ENCODE measurements around the gene EFHD2.
"Not testable (repeated sequence)": the region's sequence is repeated elsewhere in the genome, so short reads cannot be mapped to it uniquely, and the experiment has no call there.

Gene EFHD2

DNA sequence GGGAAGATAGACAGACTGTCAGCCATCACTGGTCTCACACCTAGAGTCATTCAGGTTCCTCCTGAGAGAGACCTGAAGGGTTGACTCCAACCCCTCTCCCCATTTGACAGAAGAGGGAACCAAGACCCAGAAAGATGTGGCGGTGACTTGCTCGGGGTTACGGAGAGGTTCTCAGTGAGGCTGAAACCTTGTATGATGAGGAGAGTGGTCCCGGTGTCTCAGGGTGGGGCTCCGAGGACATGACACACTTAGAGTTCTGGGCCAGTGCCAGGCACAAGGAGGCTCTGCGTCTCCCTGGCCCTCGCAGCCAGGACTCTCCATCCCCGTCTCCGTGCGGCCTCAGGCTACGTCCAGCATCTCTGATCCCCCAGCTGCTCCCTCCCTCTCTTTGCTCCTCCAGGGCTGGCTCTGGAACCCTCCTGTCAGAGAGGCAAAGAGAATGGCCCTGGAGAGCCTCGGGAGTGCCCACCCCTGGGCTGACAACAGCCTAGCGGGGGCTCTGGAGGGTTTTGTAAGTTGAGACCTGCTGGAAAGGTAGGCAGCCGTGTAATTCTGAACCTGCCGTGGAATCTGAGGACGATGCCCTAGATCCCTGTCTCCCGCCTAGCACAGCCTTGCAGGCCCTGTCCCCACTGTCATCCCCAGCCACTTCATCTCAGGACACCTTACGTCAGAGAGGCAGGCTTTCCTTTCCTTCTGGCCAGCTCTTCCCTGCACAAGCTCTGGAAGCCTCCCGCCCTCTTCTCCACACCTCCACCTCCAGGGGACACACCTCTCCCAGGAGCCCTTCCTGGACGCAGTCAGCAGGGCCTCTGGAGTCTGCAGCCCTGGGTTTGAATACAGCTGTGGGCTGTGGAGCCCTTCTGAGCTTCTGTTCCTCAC, 4.1 kb downstream of the EFHD2 start:
- DNase-seq: no peak

GRCh38 chr1:15414445-15414983, 4.8 kb downstream of the EFHD2 start:
- no peak for DNase-seq

DNA sequence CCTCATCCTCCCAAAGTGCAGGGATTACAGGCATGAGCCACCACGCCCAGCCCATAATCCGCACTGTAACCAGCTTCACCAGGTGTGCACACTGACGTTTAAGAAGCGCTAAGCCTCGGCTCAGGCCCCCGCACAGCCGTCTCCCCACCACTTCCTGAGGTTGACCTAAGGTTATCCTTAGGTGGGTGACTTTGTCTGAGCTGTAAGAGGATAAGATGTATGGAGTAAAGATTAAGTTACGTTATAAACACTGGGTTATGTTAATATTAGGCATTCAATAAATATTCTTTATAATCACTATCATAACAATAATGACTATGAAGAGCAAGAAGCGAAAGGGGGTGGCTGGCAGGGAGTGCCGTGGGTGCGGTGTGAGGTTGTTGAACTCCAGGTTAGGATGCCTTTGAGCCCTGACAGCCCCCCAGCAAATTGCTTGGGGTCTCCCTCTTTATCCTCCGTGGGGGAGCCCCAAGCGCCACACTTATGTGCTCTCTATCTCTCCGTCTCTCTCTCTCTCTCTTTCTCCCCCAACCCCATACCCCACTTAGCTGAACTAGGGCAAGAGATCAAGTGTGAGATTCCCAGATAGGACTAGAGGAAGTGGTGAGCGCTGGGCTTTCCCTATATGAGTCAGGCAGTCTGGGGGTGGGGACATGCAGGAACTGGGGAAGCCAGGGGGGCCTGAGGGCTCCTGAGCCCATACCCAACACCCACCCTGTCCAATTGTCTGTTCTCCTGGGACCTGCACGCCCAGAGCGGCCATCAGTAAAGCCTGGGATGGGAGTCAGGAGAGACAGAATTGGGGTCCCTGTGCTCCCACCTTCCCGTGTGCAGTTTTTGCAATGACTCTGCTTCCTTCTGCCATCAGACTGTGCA, 7.6 kb downstream of the EFHD2 start:
- DNase-seq: peak; percentile 15

DNA sequence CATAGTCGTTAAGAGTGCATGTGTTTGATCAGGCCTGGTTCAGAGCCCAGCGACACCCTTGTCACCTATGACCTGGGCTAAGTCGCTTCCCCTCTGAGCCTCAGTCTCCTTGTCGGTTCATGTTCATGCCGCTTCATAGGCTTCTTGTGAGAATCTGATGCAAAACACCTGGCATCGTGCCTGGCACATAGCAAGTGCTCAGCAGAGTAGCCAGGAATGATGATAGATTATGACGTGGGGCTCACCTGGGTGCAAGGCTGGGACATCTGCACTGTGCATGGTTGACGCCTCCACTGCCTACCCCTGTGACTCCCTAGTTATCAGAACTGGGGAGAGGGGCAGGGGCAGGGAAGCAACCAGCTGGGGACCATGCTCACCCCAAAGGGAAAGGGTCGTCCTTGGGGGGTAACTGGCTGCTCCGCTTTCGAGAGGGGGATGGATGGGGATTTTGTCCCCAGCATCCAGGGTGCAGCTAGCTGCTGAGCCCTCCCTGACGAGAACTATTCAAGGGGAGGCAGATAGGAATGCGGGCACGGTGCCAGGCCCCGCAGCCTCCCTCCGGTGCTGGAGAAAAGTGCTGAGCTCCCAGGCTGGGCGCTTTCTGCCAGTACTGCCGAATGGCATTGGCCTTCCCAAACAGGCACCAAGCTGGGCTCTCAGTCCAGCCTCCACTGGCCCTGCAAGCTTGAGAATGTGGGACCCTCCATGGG, 9.3 kb downstream of the EFHD2 start:
- no peak for DNase-seq

DNA sequence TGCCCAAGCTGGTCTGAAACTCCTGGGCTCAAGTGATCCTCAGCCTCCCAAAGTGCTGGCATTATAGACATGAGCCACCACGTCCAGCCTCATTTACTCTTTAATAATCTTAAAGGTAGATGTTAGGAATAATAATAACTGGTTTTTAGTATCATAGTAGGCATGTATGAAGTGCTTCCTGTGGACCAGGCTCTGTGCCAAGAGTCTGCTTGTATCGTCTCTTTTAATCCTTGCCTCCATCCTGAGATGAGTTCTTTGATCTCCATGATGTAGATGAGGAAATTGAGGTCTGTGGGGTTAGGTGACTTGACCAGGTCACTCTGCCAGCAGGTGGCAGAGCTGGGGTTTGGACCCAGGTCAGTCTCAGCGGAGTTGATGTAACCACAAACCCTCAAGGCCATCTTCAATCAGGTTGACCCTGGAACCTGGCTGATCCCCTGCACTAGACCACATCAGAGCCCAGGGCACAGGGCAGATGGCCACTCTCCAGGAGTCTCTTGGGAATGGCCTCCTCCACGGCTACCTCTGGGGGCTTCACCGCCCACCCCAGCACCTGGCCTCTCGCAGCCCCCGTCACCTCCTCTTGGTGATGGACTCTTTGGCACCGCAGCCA, 11.3 kb downstream of the EFHD2 start:
- no peak for DNase-seq

DNA sequence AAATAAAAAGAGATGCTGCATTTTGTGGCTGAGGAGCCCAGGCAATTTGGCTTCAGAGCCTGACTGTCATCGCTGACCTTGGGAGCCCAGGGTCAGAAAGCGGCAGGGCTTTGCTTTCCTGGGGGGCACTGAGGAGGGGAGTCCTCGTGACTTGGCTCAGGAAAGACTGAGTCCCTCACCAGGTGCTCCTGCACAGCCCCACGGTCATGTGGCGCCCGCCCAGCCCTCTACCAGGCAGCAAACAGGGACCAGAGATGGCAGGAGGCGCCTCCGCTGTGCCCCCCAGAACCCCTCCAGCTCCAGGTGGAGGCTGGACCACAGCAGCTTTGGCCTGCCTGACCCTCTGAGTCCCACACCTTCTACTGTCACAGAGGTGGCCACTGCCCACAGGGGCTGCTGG, 13.2 kb downstream of the EFHD2 start:
- DNase-seq: no peak

DNA sequence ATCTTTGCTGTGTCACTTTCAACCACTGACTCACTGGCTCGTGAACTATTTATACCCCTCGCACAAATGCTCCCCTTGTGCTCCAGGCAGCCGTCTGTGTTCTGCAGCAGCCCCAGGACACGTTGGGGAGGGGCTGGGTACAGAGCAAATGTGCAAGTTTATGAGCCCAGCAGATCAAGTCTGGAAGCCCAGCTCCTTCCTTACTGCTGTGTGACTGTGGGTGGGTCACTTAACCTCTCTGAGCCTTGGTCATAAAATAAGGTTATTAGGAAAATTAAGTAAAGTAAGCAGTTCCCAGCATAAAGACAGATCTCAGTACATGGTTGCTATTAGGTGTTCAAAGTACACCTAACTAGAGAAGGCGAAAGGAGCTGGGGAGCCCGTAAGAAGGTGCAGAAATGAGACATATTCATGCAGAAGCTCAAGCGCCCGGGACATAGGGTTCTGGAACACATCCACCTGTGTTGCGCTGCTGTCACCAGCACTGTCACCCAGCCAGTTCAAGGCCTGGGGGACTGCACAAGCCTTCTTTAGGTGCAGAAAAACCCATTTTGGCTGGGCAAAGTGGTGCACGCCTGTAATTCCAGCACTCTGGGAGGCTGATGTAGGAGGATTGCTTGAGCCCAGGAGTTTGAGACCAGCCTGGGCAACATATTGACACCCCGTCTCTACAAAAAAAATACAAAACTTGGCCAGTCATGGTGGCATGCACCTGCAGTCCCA, 13.8 kb downstream of the EFHD2 start:
- DNase-seq: no peak

- DNase-seq: no peak
Measured at GRCh38 chr1:15424146-15424667, 14.5 kb downstream of the EFHD2 start.

DNA sequence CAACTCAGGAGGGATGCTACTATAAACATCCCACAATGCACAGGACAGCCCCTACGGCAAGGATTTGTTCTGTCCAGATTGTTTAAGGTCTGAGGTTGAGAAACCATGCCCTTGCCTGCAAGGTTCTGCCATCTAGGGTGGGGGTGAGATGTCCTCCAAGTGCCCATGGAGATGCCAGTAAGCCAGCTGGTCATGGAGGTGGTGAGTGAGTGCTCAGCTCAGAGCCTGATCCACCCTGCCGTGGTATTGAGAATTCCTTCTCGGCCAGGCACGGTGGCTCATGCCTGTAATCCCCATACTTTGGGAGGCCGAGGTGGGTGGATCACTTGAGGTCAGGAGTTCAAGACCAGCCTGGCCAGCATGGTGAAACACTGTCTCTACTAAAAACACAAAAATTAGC, 15.3 kb downstream of the EFHD2 start:
- DNase-seq: no peak

GRCh38 chr1:15425521-15425920, 15.8 kb downstream of the EFHD2 start:
- no peak for DNase-seq

GRCh38 chr1:15425958-15426357, 16.3 kb downstream of the EFHD2 start:
- DNase-seq: no peak

- DNase-seq: no peak
Measured at GRCh38 chr1:15426492-15427279, 17.0 kb downstream of the EFHD2 start.

DNA sequence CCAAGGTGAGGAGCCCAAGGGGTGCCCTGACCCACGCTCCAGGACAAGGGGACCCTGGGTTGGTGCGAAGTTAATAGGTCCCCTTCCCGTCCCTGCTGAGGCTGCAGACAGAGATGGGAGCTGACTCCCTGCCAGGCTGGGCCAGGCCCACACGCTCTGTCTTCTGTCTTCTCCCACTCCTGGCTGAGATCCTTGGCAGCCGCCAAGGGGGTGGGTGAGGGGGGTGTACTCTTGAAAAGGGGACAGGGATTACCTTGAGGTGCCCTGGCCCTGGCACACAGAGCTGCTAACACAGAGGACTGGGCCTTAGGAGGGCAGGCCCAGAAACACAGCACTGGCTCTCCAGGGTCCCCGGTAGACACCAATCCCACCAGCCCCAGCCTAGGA, 17.6 kb downstream of the EFHD2 start:
- no peak for DNase-seq

DNA sequence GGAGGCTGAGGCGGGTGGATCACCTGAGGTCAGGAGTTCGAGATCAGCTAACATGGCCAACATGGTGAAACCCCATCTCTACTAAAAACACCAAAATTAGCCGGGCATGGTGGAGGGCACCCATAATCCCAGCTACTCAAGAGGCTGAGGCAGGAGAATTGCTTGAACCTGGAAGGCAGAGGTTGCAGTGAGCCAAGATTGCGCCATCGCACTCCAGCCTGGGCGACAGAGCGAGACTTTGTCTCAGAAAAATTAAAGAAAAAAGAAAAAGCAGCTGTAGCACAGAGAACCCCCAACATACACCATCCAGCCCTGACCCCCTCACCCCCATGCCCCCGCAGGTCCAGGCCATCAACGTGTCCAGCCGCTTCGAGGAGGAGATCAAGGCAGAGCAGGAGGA, 18.6 kb downstream of the EFHD2 start:
- not testable (repeated sequence) for DNase-seq

DNA sequence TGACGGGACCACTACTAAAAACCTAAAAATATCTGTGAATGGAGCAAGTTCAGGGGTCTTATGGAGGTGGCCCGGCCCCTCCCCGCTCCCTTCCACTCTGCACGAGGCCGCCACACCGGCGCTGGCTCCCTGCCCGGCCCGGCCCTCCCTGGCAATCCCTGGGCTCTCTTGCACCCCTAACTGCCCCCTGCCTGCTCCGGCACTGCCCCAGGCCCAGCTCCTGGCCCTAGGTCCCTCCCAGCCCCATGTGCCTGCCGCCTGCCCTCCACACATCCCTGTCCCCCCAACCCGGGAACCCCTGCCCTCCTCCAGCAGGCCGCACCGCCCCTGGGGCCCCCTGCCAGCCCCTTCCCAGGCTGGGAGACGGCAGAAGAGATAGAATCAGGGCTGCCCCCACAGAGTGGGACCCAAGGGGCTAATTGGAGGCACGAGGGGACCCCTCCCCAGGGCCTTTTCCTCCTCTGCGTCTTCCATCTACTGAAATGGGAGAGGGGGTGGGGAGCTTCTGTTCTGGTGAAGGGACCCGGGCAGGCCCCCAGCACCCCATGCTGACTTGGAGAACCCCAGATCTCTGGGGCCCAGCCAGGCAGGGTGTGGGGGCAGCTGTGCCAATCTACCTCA, 19.2 kb downstream of the EFHD2 start:
- DNase-seq: no peak

- no peak for DNase-seq
Measured at GRCh38 chr1:15429701-15430149, 20.0 kb downstream of the EFHD2 start.

GRCh38 chr1:15430787-15431570, 21.3 kb downstream of the EFHD2 start:
- peak; percentile 26 for DNase-seq

GRCh38 chr1:15431571-15431948, 21.9 kb downstream of the EFHD2 start:
- DNase-seq: no peak

GRCh38 chr1:15432324-15432723, 22.6 kb downstream of the EFHD2 start:
- DNase-seq: no peak
